Measurements from ENCODE around the gene HLA-G. TPM values are rescaled to one million over a fixed set of nuclear protein-coding genes. Genes with fewer than 3 reads are reported as not detected.
"Not testable (repeated sequence)": the region's sequence is repeated elsewhere in the genome, so short reads cannot be mapped to it uniquely, and the experiment has no call there.

The HLA-G gene
- total RNA-seq = 0.38 TPM in 1 of 2 replicates, not detected in the other
- long read RNA-seq = 0 reads

DNA sequence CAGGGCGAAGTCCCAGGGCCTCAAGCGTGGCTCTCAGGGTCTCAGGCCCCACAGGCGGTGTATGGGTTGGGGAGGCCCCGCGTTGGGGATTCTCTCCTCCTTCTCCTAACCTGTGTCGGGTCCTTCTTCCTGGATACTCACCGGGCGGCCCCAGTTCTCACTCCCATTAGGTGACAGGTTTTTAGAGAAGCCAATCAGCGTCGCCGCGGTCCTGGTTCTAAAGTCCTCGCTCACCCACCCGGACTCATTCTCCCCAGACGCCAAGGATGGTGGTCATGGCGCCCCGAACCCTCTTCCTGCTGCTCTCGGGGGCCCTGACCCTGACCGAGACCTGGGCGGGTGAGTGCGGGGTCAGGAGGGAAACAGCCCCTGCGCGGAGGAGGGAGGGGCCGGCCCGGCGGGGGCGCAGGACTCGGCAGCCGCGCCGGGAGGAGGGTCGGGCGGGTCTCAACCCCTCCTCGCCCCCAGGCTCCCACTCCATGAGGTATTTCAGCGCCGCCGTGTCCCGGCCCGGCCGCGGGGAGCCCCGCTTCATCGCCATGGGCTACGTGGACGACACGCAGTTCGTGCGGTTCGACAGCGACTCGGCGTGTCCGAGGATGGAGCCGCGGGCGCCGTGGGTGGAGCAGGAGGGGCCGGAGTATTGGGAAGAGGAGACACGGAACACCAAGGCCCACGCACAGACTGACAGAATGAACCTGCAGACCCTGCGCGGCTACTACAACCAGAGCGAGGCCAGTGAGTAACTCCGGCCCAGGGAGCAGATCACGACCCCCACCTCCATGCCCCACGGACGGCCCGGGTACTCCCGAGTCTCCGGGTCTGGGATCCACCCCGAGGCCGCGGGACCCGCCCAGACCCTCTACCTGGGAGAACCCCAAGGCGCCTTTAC is at the start of gene HLA-G:
TSS of gene HLA-G (plus strand) at position 247 of the 892 bp plus-strand sequence. CDS start at position 267, 20 bp downstream.
- TF ChIP-seq CTCF (IDR thresholded peaks at IDR 0.05; ENCODE audit: unreplicated experiment) = no peak
- Mint-ChIP-seq H3K36me3 (ENCODE audit: insufficient read depth) (no peaks in the 10 kb centered on the region), H3K9me3 (ENCODE audit: low read depth) (no peaks in the 10 kb centered on the region), H3K4me3 (ENCODE audit: low read depth) (peak within 1 kb of the TSS; percentile 60), H3K27me3 (peaks cover 90% of the 10 kb centered on the region), H3K4me1 (ENCODE audit: low read depth) (no peaks in the 10 kb centered on the region), H3K27ac (no peak within 1 kb of the TSS)
- no peak for DNase-seq (ENCODE audit: low spot score, unreplicated experiment)

GRCh38 chr6:29780019-29780698 is 47.5 kb upstream of the HLA-G start:
- peaks cover 44% of the 10 kb centered on the region for H3K27me3 Mint-ChIP-seq
- not testable (repeated sequence) for DNase-seq (ENCODE audit: low spot score, unreplicated experiment); H3K9me3 Mint-ChIP-seq (ENCODE audit: low read depth); H3K4me3 Mint-ChIP-seq (ENCODE audit: low read depth); H3K27ac Mint-ChIP-seq; H3K36me3 Mint-ChIP-seq (ENCODE audit: insufficient read depth); H3K4me1 Mint-ChIP-seq (ENCODE audit: low read depth)

DNA sequence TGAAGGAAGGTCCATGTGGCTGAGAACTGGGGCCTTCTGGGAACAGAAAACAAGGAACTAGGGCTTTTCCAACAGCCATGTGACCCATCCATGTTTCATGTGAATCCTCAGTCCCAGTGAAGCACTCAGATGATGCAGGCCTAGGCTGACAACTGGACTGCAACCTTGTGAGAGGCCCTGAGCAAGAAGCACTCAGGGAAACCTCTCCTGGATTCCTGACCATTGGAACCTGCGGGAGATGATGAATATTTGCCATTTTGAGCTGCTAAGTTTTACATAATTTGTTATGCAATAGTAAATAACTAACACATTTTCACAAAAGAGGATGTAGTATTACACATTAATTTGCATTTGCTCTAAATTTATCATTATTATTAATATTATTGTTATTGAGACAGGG is 38.4 kb upstream of the HLA-G start:
- DNase-seq (ENCODE audit: low spot score, unreplicated experiment) = no peak
- H3K27ac Mint-ChIP-seq = no peak overlapping the region
- H3K9me3 Mint-ChIP-seq (ENCODE audit: low read depth) = peaks cover 5% of the 10 kb centered on the region
- no peak for TF ChIP-seq CTCF (IDR thresholded peaks at IDR 0.05; ENCODE audit: unreplicated experiment)
- peaks cover 2% of the 10 kb centered on the region for H3K4me1 Mint-ChIP-seq (ENCODE audit: low read depth)
- peaks cover 67% of the 10 kb centered on the region for H3K27me3 Mint-ChIP-seq
- H3K4me3 Mint-ChIP-seq (ENCODE audit: low read depth) = no peak overlapping the region
- no peaks in the 10 kb centered on the region for H3K36me3 Mint-ChIP-seq (ENCODE audit: insufficient read depth)

DNA sequence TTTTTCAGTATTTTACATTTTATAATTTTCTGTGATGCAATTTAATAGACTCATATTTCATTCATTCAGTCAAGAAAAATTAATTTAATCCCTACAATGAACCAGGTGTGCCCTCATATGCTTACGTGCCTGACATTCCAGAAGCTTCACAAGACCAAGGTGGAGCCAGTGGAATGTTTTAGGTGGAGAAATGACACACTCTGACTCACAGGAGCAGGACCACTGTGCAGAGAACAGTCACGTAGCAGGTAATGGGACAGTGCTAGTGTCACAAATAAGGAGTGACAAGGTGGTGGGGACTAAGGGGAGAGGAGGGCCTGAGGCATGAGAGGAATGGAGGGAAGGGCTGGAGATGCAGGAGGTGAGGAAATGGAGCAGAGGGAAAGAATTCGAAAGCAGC is 37.0 kb upstream of the HLA-G start:
- Mint-ChIP-seq H3K4me1 (ENCODE audit: low read depth) (peaks cover 2% of the 10 kb centered on the region), H3K27ac (no peak overlapping the region), H3K9me3 (ENCODE audit: low read depth) (no peaks in the 10 kb centered on the region), H3K27me3 (peaks cover 80% of the 10 kb centered on the region), H3K36me3 (ENCODE audit: insufficient read depth) (no peaks in the 10 kb centered on the region), H3K4me3 (ENCODE audit: low read depth) (no peak overlapping the region)
- no peak for DNase-seq (ENCODE audit: low spot score, unreplicated experiment)
- TF ChIP-seq CTCF (IDR thresholded peaks at IDR 0.05; ENCODE audit: unreplicated experiment) = no peak

DNA sequence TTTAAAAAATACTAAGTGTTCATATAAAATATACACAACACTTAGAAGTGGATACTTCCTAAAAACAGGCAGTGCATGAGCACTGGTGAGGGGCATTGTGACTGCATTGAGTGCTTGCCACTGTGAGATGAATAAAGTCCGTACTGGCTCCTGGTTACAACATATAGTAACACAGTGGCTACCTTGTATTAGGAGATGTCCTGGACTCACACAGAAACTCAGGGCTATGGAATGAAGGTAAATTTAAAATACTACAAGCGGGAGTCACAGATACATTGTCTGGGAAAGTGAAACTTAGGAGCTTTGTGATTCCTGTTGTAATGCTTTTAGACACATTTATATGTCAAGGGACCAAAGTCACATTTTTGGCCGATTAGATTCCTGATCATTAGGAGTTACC is 36.5 kb upstream of the HLA-G start:
- no peak for DNase-seq (ENCODE audit: low spot score, unreplicated experiment)
- no peaks in the 10 kb centered on the region for H3K36me3 Mint-ChIP-seq (ENCODE audit: insufficient read depth)
- H3K9me3 Mint-ChIP-seq (ENCODE audit: low read depth) = no peaks in the 10 kb centered on the region
- H3K4me3 Mint-ChIP-seq (ENCODE audit: low read depth) = peak overlapping the region; percentile 56
- TF ChIP-seq CTCF (IDR thresholded peaks at IDR 0.05; ENCODE audit: unreplicated experiment) = no peak
- no peak overlapping the region for H3K27ac Mint-ChIP-seq
- H3K27me3 Mint-ChIP-seq = peaks cover 82% of the 10 kb centered on the region
- peaks cover 2% of the 10 kb centered on the region for H3K4me1 Mint-ChIP-seq (ENCODE audit: low read depth)
